CD14-positive monocyte (primary cell): Measurements from ENCODE around the gene PLCH1. TPM values are rescaled to one million over a fixed set of nuclear protein-coding genes. Genes with fewer than 3 reads are reported as not detected.

Experiments used
- DNase-seq, 3 donors: peaks; one replicate each; pipeline ENCODE4 v3.0.0-alpha.2; 2011 to 2022
- H2AFZ ChIP-seq: 2 replicates; pipeline ENCODE4 v1.6.0; 2012; ENCODE audit warnings: mild to moderate bottlenecking, low read depth, low read length, inconsistent platforms; ENCODE audit not compliant: insufficient read depth, poor library complexity, severe bottlenecking
- H3K27ac ChIP-seq, 2 donors: 1 replicate in 1 of 2; 2 replicates in 1 of 2; pipeline ENCODE4 v1.5.1; 2012 to 2013; ENCODE audit warnings: low read length in 2 of 2, control low read depth in 1 of 2, inconsistent platforms in 1 of 2, low read depth in 1 of 2, mild to moderate bottlenecking in 1 of 2
- H3K27me3 ChIP-seq, 2 donors: one replicate each; pipeline versions ENCODE4 v1.6.0 to v1.6.1; 2011 to 2013; ENCODE audit warnings: low read length in 2 of 2; ENCODE audit not compliant: control insufficient read depth in 2 of 2, insufficient read depth in 2 of 2
- H3K36me3 ChIP-seq, 2 donors: replicated peaks in 1 of 2; 1 replicate in 1 of 2; 2 replicates in 1 of 2; pipeline versions ENCODE4 v1.5.1 to v1.6.1; 2012 to 2013; ENCODE audit warnings: low read length in 2 of 2, control low read depth in 1 of 2, inconsistent platforms in 1 of 2, mild to moderate bottlenecking in 1 of 2; ENCODE audit not compliant: insufficient read depth in 2 of 2, control insufficient read depth in 1 of 2
- H3K4me1 ChIP-seq, 2 donors: 1 replicate in 1 of 2; 2 replicates in 1 of 2; pipeline versions ENCODE4 v1.5.1 to v1.6.1; 2012 to 2013; ENCODE audit warnings: low read length in 2 of 2, control low read depth in 1 of 2, inconsistent platforms in 1 of 2, mild to moderate bottlenecking in 1 of 2, moderate library complexity in 1 of 2; ENCODE audit not compliant: insufficient read depth in 2 of 2, control insufficient read depth in 1 of 2
- H3K4me2 ChIP-seq: replicated peaks from 2 replicates; pipeline ENCODE3; 2012; ENCODE audit warnings: low read length, moderate library complexity, mild to moderate bottlenecking; ENCODE audit not compliant: poor library complexity, severe bottlenecking; ENCODE audit errors: extremely low read depth
- H3K4me3 ChIP-seq, 3 experiments: fragments of 200-600 bp in 1 of 3; sonication (generic) in 1 of 3; replicated peaks in 1 of 3; 1 replicate in 2 of 3; 2 replicates in 1 of 3; pipeline ENCODE4 v1.5.1; 2011 to 2013; ENCODE audit warnings: low read length in 3 of 3, mild to moderate bottlenecking in 3 of 3, control low read depth in 2 of 3, low read depth in 2 of 3, inconsistent platforms in 1 of 3, moderate library complexity in 1 of 3
- H3K79me2 ChIP-seq: 2 replicates; pipeline ENCODE4 v1.6.0; 2012; ENCODE audit warnings: mild to moderate bottlenecking, control low read depth, inconsistent platforms, low read length, moderate library complexity; ENCODE audit not compliant: insufficient read depth
- H3K9ac ChIP-seq: 2 replicates; pipeline ENCODE4 v1.6.0; 2017; ENCODE audit warnings: low read length, mild to moderate bottlenecking; ENCODE audit not compliant: insufficient read depth, poor library complexity, severe bottlenecking
- H3K9me3 ChIP-seq, 2 donors: replicated peaks in 1 of 2; 1 replicate in 1 of 2; 2 replicates in 1 of 2; pipeline versions ENCODE4 v1.5.1 to v1.6.1; 2012 to 2013; ENCODE audit warnings: low read length in 2 of 2, control low read depth in 1 of 2; ENCODE audit not compliant: control insufficient read depth in 1 of 2, insufficient read depth in 1 of 2
- H4K20me1 ChIP-seq: 2 replicates; pipeline ENCODE4 v1.6.0; 2012; ENCODE audit warnings: mild to moderate bottlenecking, low read length, control low read depth, moderate library complexity; ENCODE audit not compliant: insufficient read depth
- H3K27ac Mint-ChIP-seq, 7 donors: one replicate each; pipeline ENCODE4 v1.8.0; 2020; ENCODE audit warnings: mild to moderate bottlenecking in 7 of 7, mixed read lengths in 7 of 7, moderate library complexity in 6 of 7, inconsistent platforms in 2 of 7
- H3K27me3 Mint-ChIP-seq, 3 donors: one replicate each; pipeline ENCODE4 v1.8.0; 2021 to 2022; ENCODE audit warnings: low read depth in 3 of 3, mild to moderate bottlenecking in 3 of 3, mixed read lengths in 3 of 3, moderate library complexity in 3 of 3, inconsistent platforms in 1 of 3
- H3K36me3 Mint-ChIP-seq, 2 donors: one replicate each; pipeline ENCODE4 v1.8.0; 2020; ENCODE audit warnings: mixed read lengths in 2 of 2, inconsistent platforms in 1 of 2, mild to moderate bottlenecking in 1 of 2
- H3K4me1 Mint-ChIP-seq: one replicate; pipeline ENCODE4 v1.8.0; 2020; ENCODE audit warnings: mild to moderate bottlenecking, mixed read lengths
- H3K4me3 Mint-ChIP-seq, 2 donors: one replicate each; pipeline ENCODE4 v1.8.0; 2020; ENCODE audit warnings: mild to moderate bottlenecking in 2 of 2, mixed read lengths in 2 of 2, moderate library complexity in 1 of 2
- H3K9me3 Mint-ChIP-seq, 7 donors: one replicate each; pipeline ENCODE4 v1.8.0; 2020 to 2022; ENCODE audit warnings: mixed read lengths in 7 of 7, mild to moderate bottlenecking in 6 of 7, moderate library complexity in 6 of 7, inconsistent platforms in 2 of 7
- WGBS: methylation state at CpG from one replicate; pipeline ENCODE4 v1.1.5; 2013; ENCODE audit warnings: missing lambda C conversion rate; ENCODE audit not compliant: insufficient coverage; 5-methylcytosine and 5-hydroxymethylcytosine counted together
- intact Hi-C, 2 donors: fragments of 100-400 bp; cut with micrococcal nuclease; formaldehyde crosslinking; loops; one replicate each; pipeline versions ENCODE4 v1.15.0 to v1.15.1; 2023
- polyA plus RNA-seq, 3 donors: library from polyadenylated mRNA; depleted of rRNA in 1 of 3; unstranded in 2 of 3; stranded (reverse) in 1 of 3; fragments of 300-500 nt in 2 of 3; fragments of >200 nt in 1 of 3; fragmentation: Illumina TruSeq in 2 of 3; gene quantifications; 1 replicate in 2 of 3; 2 replicates in 1 of 3; pipeline ENCODE4 v1.2.3, GENCODE V29; 2012 to 2021
- TF ChIP-seq, protein P1 (sequence below): fragments of 200-600 bp; IDR thresholded peaks from one replicate; pipeline ENCODE4 v1.8.0; 2022; ENCODE audit warnings: antibody characterized with exemption, mild to moderate bottlenecking

The PLCH1 gene
- polyA plus RNA-seq, 3 donors = not detected

DNA sequence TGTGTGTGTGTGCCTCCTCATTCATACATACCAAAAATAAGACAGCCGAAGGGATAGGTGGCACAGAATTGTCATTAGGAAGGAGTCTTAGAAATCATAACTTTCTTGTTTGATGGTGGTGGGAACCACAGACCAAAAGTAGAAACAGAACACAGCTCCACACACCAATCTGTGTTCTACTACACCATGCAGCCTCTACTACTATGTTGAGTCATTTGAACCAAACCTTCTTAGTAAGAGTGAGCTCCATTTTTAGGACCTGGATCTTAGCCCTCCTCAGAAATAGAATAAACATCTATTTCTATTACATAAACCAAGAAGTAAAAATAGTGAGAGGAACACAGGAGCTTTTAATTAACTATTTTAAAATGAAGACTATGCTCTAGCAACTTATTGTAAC is 27.9 kb upstream of the PLCH1 start:
- no peaks in the 10 kb centered on the region for H3K4me1 ChIP-seq
- no peak overlapping the region for H3K4me2 ChIP-seq
- peaks cover 7 to 28% (median 16%) of the 10 kb centered on the region in 7 donors for H3K9me3 Mint-ChIP-seq
- no CpG with 5 or more reads among the region's 1 CpG for WGBS
- H3K9ac ChIP-seq = no peak overlapping the region
- intact Hi-C loops = no loop called here
- DNase-seq = no peak
- no peak overlapping the region for H3K4me3 ChIP-seq
- no peaks in the 10 kb centered on the region for H4K20me1 ChIP-seq
- H3K27me3 ChIP-seq = no peaks in the 10 kb centered on the region
- H3K36me3 Mint-ChIP-seq = peaks cover 0 to 14% of the 10 kb centered on the region in 2 donors
- no peaks in the 10 kb centered on the region for H3K79me2 ChIP-seq
- no peak overlapping the region for H2AFZ ChIP-seq
- H3K27ac ChIP-seq = no peak overlapping the region
- no peak overlapping the region for H3K27ac Mint-ChIP-seq
- peaks cover 8 to 17% of the 10 kb centered on the region in 2 donors for H3K9me3 ChIP-seq
- H3K27me3 Mint-ChIP-seq = no peaks in the 10 kb centered on the region
- H3K4me1 Mint-ChIP-seq = peaks cover 3% of the 10 kb centered on the region
- TF ChIP-seq, protein P1, sequence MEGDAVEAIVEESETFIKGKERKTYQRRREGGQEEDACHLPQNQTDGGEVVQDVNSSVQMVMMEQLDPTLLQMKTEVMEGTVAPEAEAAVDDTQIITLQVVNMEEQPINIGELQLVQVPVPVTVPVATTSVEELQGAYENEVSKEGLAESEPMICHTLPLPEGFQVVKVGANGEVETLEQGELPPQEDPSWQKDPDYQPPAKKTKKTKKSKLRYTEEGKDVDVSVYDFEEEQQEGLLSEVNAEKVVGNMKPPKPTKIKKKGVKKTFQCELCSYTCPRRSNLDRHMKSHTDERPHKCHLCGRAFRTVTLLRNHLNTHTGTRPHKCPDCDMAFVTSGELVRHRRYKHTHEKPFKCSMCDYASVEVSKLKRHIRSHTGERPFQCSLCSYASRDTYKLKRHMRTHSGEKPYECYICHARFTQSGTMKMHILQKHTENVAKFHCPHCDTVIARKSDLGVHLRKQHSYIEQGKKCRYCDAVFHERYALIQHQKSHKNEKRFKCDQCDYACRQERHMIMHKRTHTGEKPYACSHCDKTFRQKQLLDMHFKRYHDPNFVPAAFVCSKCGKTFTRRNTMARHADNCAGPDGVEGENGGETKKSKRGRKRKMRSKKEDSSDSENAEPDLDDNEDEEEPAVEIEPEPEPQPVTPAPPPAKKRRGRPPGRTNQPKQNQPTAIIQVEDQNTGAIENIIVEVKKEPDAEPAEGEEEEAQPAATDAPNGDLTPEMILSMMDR = no peak
- H3K4me3 Mint-ChIP-seq = no peak overlapping the region
- H3K36me3 ChIP-seq = no peaks in the 10 kb centered on the region

DNA sequence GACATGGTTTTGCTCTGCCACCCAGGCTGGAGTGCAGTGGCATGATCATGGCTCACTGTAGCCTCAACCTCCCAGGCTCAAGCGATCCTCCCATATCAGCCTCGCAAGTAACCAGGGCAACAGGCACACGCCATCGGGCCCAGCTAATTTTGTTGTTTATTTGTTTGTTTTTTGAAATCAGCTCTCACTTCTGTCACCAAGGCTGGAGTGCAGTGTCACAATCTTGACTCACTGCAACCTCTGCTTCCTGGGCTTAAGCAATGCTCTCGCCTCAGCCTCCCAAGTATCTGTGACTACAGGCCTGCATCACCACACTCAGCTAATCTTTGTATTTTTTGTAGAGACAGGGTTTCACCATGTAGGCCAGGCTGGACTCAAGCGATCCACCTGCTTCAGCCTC is 26.3 kb upstream of the PLCH1 start:
- H3K36me3 ChIP-seq = no peaks in the 10 kb centered on the region
- H3K79me2 ChIP-seq = no peaks in the 10 kb centered on the region
- peaks cover 8 to 17% of the 10 kb centered on the region in 2 donors for H3K9me3 ChIP-seq
- H3K27ac ChIP-seq = no peak overlapping the region
- Mint-ChIP-seq H3K4me1 (peaks cover 3% of the 10 kb centered on the region), H3K27ac (peak overlapping the region in 2 of 7 donors; percentile 33 to 50), H3K36me3 (peaks cover 0 to 14% of the 10 kb centered on the region in 2 donors), H3K4me3 (no peak overlapping the region), H3K9me3 (peaks cover 7 to 28% (median 16%) of the 10 kb centered on the region in 7 donors), H3K27me3 (no peaks in the 10 kb centered on the region)
- DNase-seq = peak in 1 of 3 donors; percentile 3
- H3K9ac ChIP-seq = no peak overlapping the region
- no CpG with 5 or more reads among the region's 6 CpGs for WGBS
- no peak overlapping the region for H2AFZ ChIP-seq
- intact Hi-C loops = no loop called here
- no peaks in the 10 kb centered on the region for H3K4me1 ChIP-seq
- no peak overlapping the region for H3K4me2 ChIP-seq
- no peaks in the 10 kb centered on the region for H3K27me3 ChIP-seq
- TF ChIP-seq, protein P1 = no peak
- H3K4me3 ChIP-seq = no peak overlapping the region
- H4K20me1 ChIP-seq = no peaks in the 10 kb centered on the region
